SU-DHL-6 (cell line): ENCODE data around the gene UPK3BL2.
"Not testable (repeated sequence)": the region's sequence is repeated elsewhere in the genome, so short reads cannot be mapped to it uniquely, and the experiment has no call there.

ENCODE experiments used
- H2AFZ ChIP-seq: fragments of 200-600 bp; sonication (generic); 2 replicates; pipeline ENCODE4 v1.6.1; 2014; ENCODE audit warnings: low read depth, mild to moderate bottlenecking, moderate library complexity, mixed read lengths, antibody characterized with exemption, low read length; ENCODE audit not compliant: severe bottlenecking
- H3F3A ChIP-seq: fragments of 200-600 bp; shearing (Covaris generic); 2 replicates; pipeline ENCODE4 v1.6.0; 2016; ENCODE audit warnings: antibody characterized with exemption, mild to moderate bottlenecking; ENCODE audit not compliant: insufficient read depth
- H3K27ac ChIP-seq: fragments of 200-600 bp; sonication (generic); 2 replicates; pipeline ENCODE4 v1.5.1; 2016; ENCODE audit warnings: low read depth, mild to moderate bottlenecking, low read length, moderate library complexity, mixed read lengths
- H3K27me3 ChIP-seq: fragments of 200-600 bp; sonication (generic), shearing (Covaris generic); 2 replicates; pipeline ENCODE4 v1.6.0; 2014; ENCODE audit warnings: mild to moderate bottlenecking, low read length
- H3K36me3 ChIP-seq: fragments of 200-600 bp; sonication (generic); 2 replicates; pipeline ENCODE4 v1.6.1; 2014; ENCODE audit warnings: mild to moderate bottlenecking, low read length, mixed read lengths
- H3K4me2 ChIP-seq: fragments of 300-600, 200-600 bp; shearing (Covaris generic), sonication (generic); 2 replicates; pipeline ENCODE4 v1.6.0; 2014; ENCODE audit warnings: low read length, low read depth, mild to moderate bottlenecking; ENCODE audit not compliant: poor library complexity, severe bottlenecking
- H3K4me3 ChIP-seq: fragments of 200-600 bp; sonication (generic); 2 replicates; pipeline ENCODE4 v1.5.1; 2014; ENCODE audit warnings: antibody characterized with exemption, low read length, mild to moderate bottlenecking, mixed read lengths; ENCODE audit not compliant: insufficient read depth, poor library complexity, severe bottlenecking
- H3K79me2 ChIP-seq: fragments of 200-600 bp; sonication (generic); 2 replicates; pipeline ENCODE4 v1.6.1; 2014; ENCODE audit warnings: mild to moderate bottlenecking, low read length, moderate library complexity; ENCODE audit not compliant: insufficient read depth
- H3K9ac ChIP-seq: fragments of 200-600 bp; sonication (generic); 2 replicates; pipeline ENCODE4 v1.7.0; 2014; ENCODE audit warnings: mild to moderate bottlenecking, low read length
- H3K9me2 ChIP-seq: fragments of 200-600 bp; sonication (generic); replicated peaks from 2 replicates; pipeline ENCODE4 v1.6.1; 2014; ENCODE audit warnings: low read length; ENCODE audit not compliant: insufficient read depth
- H3K9me3 ChIP-seq: fragments of 200-600 bp; sonication (generic); 2 replicates; pipeline ENCODE4 v1.6.1; 2014; ENCODE audit warnings: low read length, mixed read lengths; ENCODE audit not compliant: insufficient read depth
- H4K20me1 ChIP-seq: fragments of 200-600 bp; sonication (generic); 2 replicates; pipeline ENCODE4 v1.6.1; 2014; ENCODE audit warnings: low read depth, mild to moderate bottlenecking, antibody characterized with exemption, low read length, moderate library complexity, mixed read lengths

Gene UPK3BL2

GRCh38 chr7:102510575-102510974 is 32.9 kb downstream of the UPK3BL2 start:
- not testable (repeated sequence) for H3K9ac ChIP-seq, H3K36me3 ChIP-seq, H3K9me2 ChIP-seq, H3K27me3 ChIP-seq, H3K4me2 ChIP-seq, H3K79me2 ChIP-seq, H3F3A ChIP-seq, H4K20me1 ChIP-seq, H3K27ac ChIP-seq, H3K4me3 ChIP-seq, H3K9me3 ChIP-seq, H2AFZ ChIP-seq

- H3K27ac ChIP-seq, H2AFZ ChIP-seq, H3F3A ChIP-seq, H3K4me3 ChIP-seq, H3K27me3 ChIP-seq, H3K79me2 ChIP-seq, H3K9me2 ChIP-seq, H3K4me2 ChIP-seq, H3K36me3 ChIP-seq, H4K20me1 ChIP-seq, H3K9ac ChIP-seq, H3K9me3 ChIP-seq: not testable (repeated sequence)
Measured at GRCh38 chr7:102507410-102508088, 35.9 kb downstream of the UPK3BL2 start.

GRCh38 chr7:102505298-102506185 is 38.0 kb downstream of the UPK3BL2 start:
- H2AFZ ChIP-seq, H3K9me3 ChIP-seq, H3K36me3 ChIP-seq, H3K27ac ChIP-seq, H3K4me3 ChIP-seq, H3K9ac ChIP-seq, H3F3A ChIP-seq, H3K79me2 ChIP-seq, H4K20me1 ChIP-seq, H3K27me3 ChIP-seq, H3K4me2 ChIP-seq, H3K9me2 ChIP-seq: not testable (repeated sequence)

GRCh38 chr7:102503141-102503540 is 40.4 kb downstream of the UPK3BL2 start:
- H3K36me3 ChIP-seq, H3K79me2 ChIP-seq, H3K27ac ChIP-seq, H2AFZ ChIP-seq, H3K27me3 ChIP-seq, H3K9me3 ChIP-seq, H3F3A ChIP-seq, H3K9me2 ChIP-seq, H4K20me1 ChIP-seq, H3K9ac ChIP-seq, H3K4me2 ChIP-seq, H3K4me3 ChIP-seq: not testable (repeated sequence)

- H3K79me2 ChIP-seq, H2AFZ ChIP-seq, H3K27ac ChIP-seq, H3K9me3 ChIP-seq, H3F3A ChIP-seq, H3K27me3 ChIP-seq, H3K36me3 ChIP-seq, H3K9me2 ChIP-seq, H3K4me2 ChIP-seq, H4K20me1 ChIP-seq, H3K4me3 ChIP-seq, H3K9ac ChIP-seq: not testable (repeated sequence)
Measured at GRCh38 chr7:102498321-102498720, 45.2 kb downstream of the UPK3BL2 start.

GRCh38 chr7:102497308-102497707 is 46.2 kb downstream of the UPK3BL2 start:
- H2AFZ ChIP-seq, H3K9me2 ChIP-seq, H3K79me2 ChIP-seq, H3K9me3 ChIP-seq, H3F3A ChIP-seq, H3K27me3 ChIP-seq, H3K27ac ChIP-seq, H3K9ac ChIP-seq, H3K4me3 ChIP-seq, H4K20me1 ChIP-seq, H3K36me3 ChIP-seq, H3K4me2 ChIP-seq: not testable (repeated sequence)

GRCh38 chr7:102496861-102497260 is 46.6 kb downstream of the UPK3BL2 start:
- not testable (repeated sequence) for H3K9me3 ChIP-seq, H4K20me1 ChIP-seq, H3K9ac ChIP-seq, H2AFZ ChIP-seq, H3K4me3 ChIP-seq, H3K9me2 ChIP-seq, H3K27ac ChIP-seq, H3K79me2 ChIP-seq, H3K36me3 ChIP-seq, H3K27me3 ChIP-seq, H3F3A ChIP-seq, H3K4me2 ChIP-seq
